HG03457 (cell line): ENCODE measurements around the gene KCNMB2.

Source experiments
- ATAC-seq: cut with Tn5 transposase; IDR thresholded peaks from one replicate; pipeline ENCODE4 v1.9.1; 2021; ENCODE audit warnings: moderate number of reproducible peaks; ENCODE audit not compliant: unreplicated experiment

The KCNMB2 gene

GRCh38 chr3:178802259-178802658, 266.0 kb downstream of the KCNMB2 start:
- no peak for ATAC-seq

GRCh38 chr3:178802993-178803693, 266.9 kb downstream of the KCNMB2 start:
- no peak for ATAC-seq

GRCh38 chr3:178804606-178805005, 268.4 kb downstream of the KCNMB2 start:
- ATAC-seq, result no peak

GRCh38 chr3:178805741-178806140, 269.5 kb downstream of the KCNMB2 start:
- ATAC-seq, result no peak

- ATAC-seq, result no peak
Observed at GRCh38 chr3:178806651-178807050, 270.4 kb downstream of the KCNMB2 start.

- ATAC-seq, result no peak
Observed at GRCh38 chr3:178807694-178808093, 271.5 kb downstream of the KCNMB2 start.

GRCh38 chr3:178808748-178809147, 272.5 kb downstream of the KCNMB2 start:
- no peak for ATAC-seq

- no peak for ATAC-seq
Observed at GRCh38 chr3:178810181-178810580, 273.9 kb downstream of the KCNMB2 start.

GRCh38 chr3:178822722-178823121, 286.5 kb downstream of the KCNMB2 start:
- no peak for ATAC-seq

GRCh38 chr3:178823150-178823549, 286.9 kb downstream of the KCNMB2 start:
- no peak for ATAC-seq

GRCh38 chr3:178823591-178824246, 287.5 kb downstream of the KCNMB2 start:
- no peak for ATAC-seq

- no peak for ATAC-seq
Observed at GRCh38 chr3:178826435-178827123, 290.3 kb downstream of the KCNMB2 start.

- no peak for ATAC-seq
Observed at GRCh38 chr3:178827285-178827856, 291.1 kb downstream of the KCNMB2 start.

- ATAC-seq, result no peak
Observed at GRCh38 chr3:178833695-178834094, 297.5 kb downstream of the KCNMB2 start.

GRCh38 chr3:178835033-178835432, 298.8 kb downstream of the KCNMB2 start:
- no peak for ATAC-seq

- ATAC-seq, result no peak
Observed at GRCh38 chr3:178837512-178837911, 301.3 kb downstream of the KCNMB2 start.

- ATAC-seq, result no peak
Observed at GRCh38 chr3:178840586-178840985, 304.4 kb downstream of the KCNMB2 start.

GRCh38 chr3:178841011-178841410, 304.8 kb downstream of the KCNMB2 start:
- no peak for ATAC-seq

GRCh38 chr3:178844916-178845315, 308.7 kb downstream of the KCNMB2 start:
- ATAC-seq, result no peak

GRCh38 chr3:178845420-178846118, 309.3 kb downstream of the KCNMB2 start:
- ATAC-seq, result no peak

- ATAC-seq, result no peak
Observed at GRCh38 chr3:178847190-178847589, 311.0 kb downstream of the KCNMB2 start.
